DND-41 (cell line): ENCODE results near the gene ACBD4.

ENCODE experiments used
- CTCF ChIP-seq: IDR thresholded peaks from 2 replicates; pipeline ENCODE4 v1.5.1; 2012; ENCODE audit warnings: borderline replicate concordance, low read length, moderate library complexity, mild to moderate bottlenecking; ENCODE audit not compliant: poor library complexity, severe bottlenecking; ENCODE audit errors: extremely low read depth
- EZH2 ChIP-seq: IDR thresholded peaks from 3 replicates; pipeline ENCODE4 v1.6.1; 2012; ENCODE audit warnings: borderline replicate concordance, low read depth, mild to moderate bottlenecking, moderate library complexity, low read length, inconsistent platforms; ENCODE audit not compliant: severe bottlenecking

GRCh38 chr17:45114117-45114932 lies 21.2 kb upstream of the ACBD4 start:
- TF ChIP-seq CTCF = no peak
- no peak for TF ChIP-seq EZH2
